K562 (cell line): ENCODE data around the gene PDLIM5.

Experiments
- ATF3 ChIP-seq, 2 experiments: fragments of 450-650 bp in 1 of 2; sonication (generic) in 1 of 2; formaldehyde crosslinking in 1 of 2; IDR thresholded peaks in 1 of 2; conservative IDR thresholded peaks in 1 of 2; 2 replicates each; pipeline versions ENCODE4 v1.6.1 to v1.8.1; 2016 to 2023; ENCODE audit warnings: mild to moderate bottlenecking in 2 of 2, moderate library complexity in 2 of 2, inconsistent platforms in 1 of 2, missing genetic modification reagents in 1 of 2
- CBX5 ChIP-seq: IDR thresholded peaks from 2 replicates; pipeline ENCODE4 v1.6.1; 2014; ENCODE audit warnings: low read depth, borderline replicate concordance
- HDAC6 ChIP-seq: IDR thresholded peaks from 2 replicates; pipeline ENCODE4 v1.6.1; 2012; ENCODE audit warnings: low read depth, mild to moderate bottlenecking, control low read depth, inconsistent platforms, low read length, moderate library complexity
- MAZ ChIP-seq, 2 experiments: fragments of 450-650 bp in 1 of 2; sonication (generic) in 1 of 2; formaldehyde crosslinking; IDR thresholded peaks in 1 of 2; conservative IDR thresholded peaks in 1 of 2; 2 replicates each; pipeline versions ENCODE4 v1.4.0 to v1.5.0; 2020; ENCODE audit warnings: mild to moderate bottlenecking in 1 of 2, missing genetic modification reagents in 1 of 2
- MNT ChIP-seq, 2 experiments: fragments of 450-650 bp; conservative IDR thresholded peaks; 2 replicates each; pipeline ENCODE4 v1.6.1; 2017; ENCODE audit warnings: mild to moderate bottlenecking in 2 of 2, moderate library complexity in 2 of 2
- NCOR1 ChIP-seq: fragments of 450-650 bp; IDR thresholded peaks from 2 replicates; pipeline ENCODE4 v1.6.1; 2016; ENCODE audit warnings: mild to moderate bottlenecking, moderate library complexity
- NFIC ChIP-seq: fragments of 450-650 bp; IDR thresholded peaks from 2 replicates; pipeline ENCODE4 v1.6.1; 2017; ENCODE audit warnings: mild to moderate bottlenecking, inconsistent platforms
- POLR2AphosphoS5 ChIP-seq: IDR thresholded peaks from 2 replicates; pipeline ENCODE4 v1.6.1; 2011; ENCODE audit warnings: mild to moderate bottlenecking, low read depth, low read length, moderate library complexity; ENCODE audit not compliant: control insufficient read depth, insufficient read depth
- XRCC4 ChIP-seq: IDR thresholded peaks from one replicate; pipeline ENCODE4 v1.6.1; 2011; ENCODE audit not compliant: insufficient read depth, insufficient read length; ENCODE audit errors: extremely low read depth
- TF ChIP-seq, protein P1 (sequence below): fragments of 250-450 bp; sonication (Bioruptor Pico); IDR thresholded peaks from 2 replicates; pipeline ENCODE4 v1.8.0; 2022; ENCODE audit warnings: inconsistent platforms
- TF ChIP-seq, protein P2 (sequence below), 3 experiments: IDR thresholded peaks in 2 of 3; conservative IDR thresholded peaks in 1 of 3; 2 replicates each; pipeline ENCODE4 v1.5.1; 2011 to 2012; ENCODE audit warnings: low read length in 3 of 3, mild to moderate bottlenecking in 3 of 3, control low read depth in 2 of 3, improper control_type of control experiment in 1 of 3, inconsistent platforms in 1 of 3, low read depth in 1 of 3, mixed read lengths in 1 of 3, moderate library complexity in 1 of 3; ENCODE audit not compliant: insufficient read depth in 2 of 3
- TF ChIP-seq, protein P3 (sequence below): fragments of 450-650 bp; IDR thresholded peaks from 2 replicates; pipeline ENCODE4 v1.6.1; 2018; ENCODE audit warnings: mild to moderate bottlenecking, low read depth; ENCODE audit not compliant: partially characterized antibody

- TF ChIP-seq, protein P1, sequence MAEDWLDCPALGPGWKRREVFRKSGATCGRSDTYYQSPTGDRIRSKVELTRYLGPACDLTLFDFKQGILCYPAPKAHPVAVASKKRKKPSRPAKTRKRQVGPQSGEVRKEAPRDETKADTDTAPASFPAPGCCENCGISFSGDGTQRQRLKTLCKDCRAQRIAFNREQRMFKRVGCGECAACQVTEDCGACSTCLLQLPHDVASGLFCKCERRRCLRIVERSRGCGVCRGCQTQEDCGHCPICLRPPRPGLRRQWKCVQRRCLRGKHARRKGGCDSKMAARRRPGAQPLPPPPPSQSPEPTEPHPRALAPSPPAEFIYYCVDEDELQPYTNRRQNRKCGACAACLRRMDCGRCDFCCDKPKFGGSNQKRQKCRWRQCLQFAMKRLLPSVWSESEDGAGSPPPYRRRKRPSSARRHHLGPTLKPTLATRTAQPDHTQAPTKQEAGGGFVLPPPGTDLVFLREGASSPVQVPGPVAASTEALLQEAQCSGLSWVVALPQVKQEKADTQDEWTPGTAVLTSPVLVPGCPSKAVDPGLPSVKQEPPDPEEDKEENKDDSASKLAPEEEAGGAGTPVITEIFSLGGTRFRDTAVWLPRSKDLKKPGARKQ (CRISPR knock-in tag), result no peak
- TF ChIP-seq, protein P2, sequence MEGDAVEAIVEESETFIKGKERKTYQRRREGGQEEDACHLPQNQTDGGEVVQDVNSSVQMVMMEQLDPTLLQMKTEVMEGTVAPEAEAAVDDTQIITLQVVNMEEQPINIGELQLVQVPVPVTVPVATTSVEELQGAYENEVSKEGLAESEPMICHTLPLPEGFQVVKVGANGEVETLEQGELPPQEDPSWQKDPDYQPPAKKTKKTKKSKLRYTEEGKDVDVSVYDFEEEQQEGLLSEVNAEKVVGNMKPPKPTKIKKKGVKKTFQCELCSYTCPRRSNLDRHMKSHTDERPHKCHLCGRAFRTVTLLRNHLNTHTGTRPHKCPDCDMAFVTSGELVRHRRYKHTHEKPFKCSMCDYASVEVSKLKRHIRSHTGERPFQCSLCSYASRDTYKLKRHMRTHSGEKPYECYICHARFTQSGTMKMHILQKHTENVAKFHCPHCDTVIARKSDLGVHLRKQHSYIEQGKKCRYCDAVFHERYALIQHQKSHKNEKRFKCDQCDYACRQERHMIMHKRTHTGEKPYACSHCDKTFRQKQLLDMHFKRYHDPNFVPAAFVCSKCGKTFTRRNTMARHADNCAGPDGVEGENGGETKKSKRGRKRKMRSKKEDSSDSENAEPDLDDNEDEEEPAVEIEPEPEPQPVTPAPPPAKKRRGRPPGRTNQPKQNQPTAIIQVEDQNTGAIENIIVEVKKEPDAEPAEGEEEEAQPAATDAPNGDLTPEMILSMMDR (IDR thresholded peaks at IDR 0.05 in 2 of 3, conservative IDR thresholded peaks at IDR 0.05 in 1 of 3; ENCODE audit: insufficient read depth in 2 of 3, low read depth in 1 of 3, low read length in 3 of 3), result no peak
- no peak for TF ChIP-seq CBX5
- TF ChIP-seq POLR2AphosphoS5, result no peak
- TF ChIP-seq MAZ (CRISPR knock-in tag; conservative IDR thresholded peaks at IDR 0.05 in 1 of 2, IDR thresholded peaks at IDR 0.05 in 1 of 2), result no peak
- no peak for TF ChIP-seq XRCC4
- no peak for TF ChIP-seq HDAC6
- TF ChIP-seq NFIC, result no peak
- TF ChIP-seq NCOR1, result no peak
- TF ChIP-seq ATF3 (IDR thresholded peaks at IDR 0.05), result no peak
- no peak for TF ChIP-seq ATF3 (CRISPR knock-in tag; conservative IDR thresholded peaks at IDR 0.05)
- no peak for TF ChIP-seq MNT (conservative IDR thresholded peaks at IDR 0.05)
- TF ChIP-seq, protein P3, sequence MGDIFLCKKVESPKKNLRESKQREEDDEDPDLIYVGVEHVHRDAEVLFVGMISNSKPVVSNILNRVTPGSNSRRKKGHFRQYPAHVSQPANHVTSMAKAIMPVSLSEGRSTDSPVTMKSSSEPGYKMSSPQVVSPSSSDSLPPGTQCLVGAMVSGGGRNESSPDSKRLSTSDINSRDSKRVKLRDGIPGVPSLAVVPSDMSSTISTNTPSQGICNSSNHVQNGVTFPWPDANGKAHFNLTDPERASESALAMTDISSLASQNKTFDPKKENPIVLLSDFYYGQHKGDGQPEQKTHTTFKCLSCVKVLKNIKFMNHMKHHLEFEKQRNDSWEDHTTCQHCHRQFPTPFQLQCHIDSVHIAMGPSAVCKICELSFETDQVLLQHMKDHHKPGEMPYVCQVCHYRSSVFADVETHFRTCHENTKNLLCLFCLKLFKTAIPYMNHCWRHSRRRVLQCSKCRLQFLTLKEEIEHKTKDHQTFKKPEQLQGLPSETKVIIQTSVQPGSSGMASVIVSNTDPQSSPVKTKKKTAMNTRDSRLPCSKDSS, result no peak
These were observed 234.3 kb downstream of the PDLIM5 start for GRCh38 chr4:94686086-94686485.
